HepG2 (cell line): ENCODE data around the gene MBLAC1. TPM values are rescaled to one million over a fixed set of nuclear protein-coding genes. Genes with fewer than 3 reads are reported as not detected.

Experiments
- ETS1 ChIP-seq: sonication (generic); formaldehyde crosslinking; IDR thresholded peaks from 2 replicates; pipeline ENCODE4 v1.4.0; 2020; ENCODE audit warnings: missing genetic modification reagents
- FOXP4 ChIP-seq: sonication (generic); formaldehyde crosslinking; IDR thresholded peaks from 2 replicates; pipeline ENCODE4 v1.4.0; 2020; ENCODE audit warnings: missing genetic modification reagents
- HDAC2 ChIP-seq: sonication (generic); formaldehyde crosslinking; IDR thresholded peaks from 2 replicates; pipeline ENCODE4 v1.4.0; 2020; ENCODE audit warnings: missing genetic modification reagents
- KDM6A ChIP-seq: IDR thresholded peaks from 2 replicates; pipeline ENCODE4 v1.6.1; 2016; ENCODE audit warnings: low read depth
- MAZ ChIP-seq, 2 experiments: sonication (generic) in 1 of 2; formaldehyde crosslinking in 1 of 2; IDR thresholded peaks; 2 replicates each; pipeline versions ENCODE4 v1.5.0 to v1.6.1; 2012 to 2020; ENCODE audit warnings: low read depth in 2 of 2, mild to moderate bottlenecking in 2 of 2, borderline replicate concordance in 1 of 2, improper control_type of control experiment in 1 of 2, low read length in 1 of 2, missing genetic modification reagents in 1 of 2, moderate library complexity in 1 of 2
- NFAT5 ChIP-seq: sonication (generic); formaldehyde crosslinking; IDR thresholded peaks from 2 replicates; pipeline ENCODE4 v1.4.0; 2020; ENCODE audit warnings: missing genetic modification reagents
- NFE2L2 ChIP-seq: fragments of 150-350 bp; IDR thresholded peaks from 2 replicates; pipeline ENCODE4 v1.6.1; 2014; ENCODE audit warnings: low read length
- PHF21A ChIP-seq: sonication (generic); formaldehyde crosslinking; IDR thresholded peaks from 2 replicates; pipeline ENCODE4 v1.5.0; 2020; ENCODE audit warnings: mild to moderate bottlenecking, missing genetic modification reagents
- SRSF4 ChIP-seq: fragments of 200-400 bp; formaldehyde crosslinking; IDR thresholded peaks from one replicate; pipeline ENCODE4 v1.6.1; 2018; ENCODE audit warnings: mild to moderate bottlenecking, low read depth, low read length, moderate library complexity; ENCODE audit not compliant: poor library complexity, severe bottlenecking
- ZFP36L2 ChIP-seq: sonication (generic); formaldehyde crosslinking; IDR thresholded peaks from 2 replicates; pipeline ENCODE4 v1.4.0; 2020; ENCODE audit warnings: missing genetic modification reagents
- ZNF414 ChIP-seq: sonication (generic); formaldehyde crosslinking; IDR thresholded peaks from 2 replicates; pipeline ENCODE4 v1.5.0; 2020; ENCODE audit warnings: missing genetic modification reagents
- ZNF570 ChIP-seq: sonication (generic); formaldehyde crosslinking; IDR thresholded peaks from 2 replicates; pipeline ENCODE4 v1.4.0; 2020; ENCODE audit warnings: mild to moderate bottlenecking, missing genetic modification reagents, borderline replicate concordance
- ZNF687 ChIP-seq: sonication (generic); formaldehyde crosslinking; IDR thresholded peaks from 2 replicates; pipeline ENCODE4 v1.5.1; 2020; ENCODE audit warnings: mild to moderate bottlenecking, missing genetic modification reagents, moderate library complexity
- polyA plus RNA-seq, 8 experiments: library from polyadenylated mRNA; depleted of rRNA in 3 of 8; stranded (reverse) in 7 of 8; unstranded in 1 of 8; fragments of >200 nt; fragmentation: Illumina TruSeq in 4 of 8; extraction: Trizol in 4 of 8; gene quantifications; 2 replicates each; pipeline versions ENCODE4 v1.2.1 to v1.2.3, GENCODE V29; 2011 to 2016; ENCODE audit warnings: low read depth in 4 of 8, missing spikeins in 1 of 8, mixed read lengths in 1 of 8; ENCODE audit not compliant: insufficient read depth in 1 of 8
- total RNA-seq, 5 experiments: library from RNA; depleted of rRNA; stranded (reverse); fragments of >200 nt; fragmentation: Illumina TruSeq; extraction: Trizol; gene quantifications; 2 replicates each; pipeline ENCODE4 v1.2.3, GENCODE V29; 2016; ENCODE audit warnings: low read depth in 1 of 5

Gene MBLAC1
- total and polyA plus RNA-seq, 2 of the 13 experiments (the other 11 are each of a cell fraction or from before 2014, with no cell fraction given) = 0.79 to 2.1 TPM

- no peak for TF ChIP-seq PHF21A
- TF ChIP-seq FOXP4 (CRISPR knock-in tag) = peak; percentile 58; the same call in 1 of the 2 replicates
- peak; percentile 74; the same call in 1 of the 2 replicates for TF ChIP-seq ZNF414 (CRISPR knock-in tag)
- no peak for TF ChIP-seq SRSF4
- peak; percentile 100 for TF ChIP-seq ZNF687 (CRISPR knock-in tag)
- no peak for TF ChIP-seq KDM6A (CRISPR knock-in tag)
- TF ChIP-seq ETS1 (CRISPR knock-in tag) = peak; percentile 88; the same call in 1 of the 2 replicates
- no peak for TF ChIP-seq MAZ (IDR thresholded peaks at IDR 0.05; ENCODE audit: borderline replicate concordance, low read depth, low read length)
- TF ChIP-seq MAZ (CRISPR knock-in tag; IDR thresholded peaks at IDR 0.05; ENCODE audit: low read depth) = peak; percentile 81
- TF ChIP-seq ZNF570 (CRISPR knock-in tag) = 0 out of 2 replicates have a peak, but pooled peaks have one; percentile 86
- no peak for TF ChIP-seq ZFP36L2 (CRISPR knock-in tag)
- TF ChIP-seq HDAC2 (CRISPR knock-in tag) = 0 out of 2 replicates have a peak, but pooled peaks have one; percentile 49
- TF ChIP-seq NFE2L2 = no peak
- TF ChIP-seq NFAT5 (CRISPR knock-in tag) = peak; percentile 88
These were observed 37.9 kb upstream of the MBLAC1 start, which contains the start of gene COPS6 (continued) for GRCh38 chr7:100088621-100089457.
